ENCODE data around the gene RTN4R. TPM values are rescaled to one million over a fixed set of nuclear protein-coding genes. Genes with fewer than 3 reads are reported as not detected.

Gene RTN4R
- total RNA-seq, 4 donors from 2014 or later, result 9.1 to 15.7 (median 12.9) TPM

- DNase-seq (ENCODE audit: low spot score in 2 of 2), result no peak
- intact Hi-C loops (cut with DNase I; ENCODE audit: low total_unique reads), result no loop called here
- WGBS, 2 donors, result 90 to 94% methylated on average over 14 to 15 of the region's 19 CpGs
- no peak for TF ChIP-seq POLR2A (IDR thresholded peaks at IDR 0.05)
- no peak for TF ChIP-seq CTCF (IDR thresholded peaks at IDR 0.05)
- H3K4me3 ChIP-seq (ENCODE audit: low read depth, poor library complexity, severe bottlenecking), result no peak overlapping the region
Measured at GRCh38 chr22:20246368-20247009, 21.6 kb downstream of the RTN4R start.

- DNase-seq (ENCODE audit: low spot score in 2 of 2), result no peak
Measured at GRCh38 chr22:20245577-20246367, 22.3 kb downstream of the RTN4R start.

GRCh38 chr22:20244691-20245576 is 23.2 kb downstream of the RTN4R start:
- 71 to 77% methylated on average over 13 to 23 of the region's 24 CpGs for WGBS, 2 donors

More at GRCh38 chr22:20245577-20246367, 22.3 kb downstream of the RTN4R start:
- TF ChIP-seq POLR2A (IDR thresholded peaks at IDR 0.05) (no peak), CTCF (IDR thresholded peaks at IDR 0.05) (no peak)
- intact Hi-C loops (cut with DNase I; ENCODE audit: low total_unique reads), result no loop called here
- 92 to 94% methylated on average over 10 to 12 of the region's 14 CpGs for WGBS, 2 donors
- H3K4me3 ChIP-seq (ENCODE audit: low read depth, poor library complexity, severe bottlenecking), result no peak overlapping the region

GRCh38 chr22:20244250-20244648 is 23.9 kb downstream of the RTN4R start:
- H3K4me3 ChIP-seq (ENCODE audit: low read depth, poor library complexity, severe bottlenecking), result no peak overlapping the region
- DNase-seq (ENCODE audit: low spot score in 2 of 2), result no peak
- TF ChIP-seq POLR2A (IDR thresholded peaks at IDR 0.05) (no peak), CTCF (IDR thresholded peaks at IDR 0.05) (no peak)
- intact Hi-C loops (cut with DNase I; ENCODE audit: low total_unique reads), result no loop called here
- WGBS, 2 donors, result 74 to 85% methylated on average over 10 of the region's 10 CpGs

More at GRCh38 chr22:20244691-20245576, 23.2 kb downstream of the RTN4R start:
- intact Hi-C loops (cut with DNase I; ENCODE audit: low total_unique reads), result no loop called here
- H3K4me3 ChIP-seq (ENCODE audit: low read depth, poor library complexity, severe bottlenecking), result no peak overlapping the region
- TF ChIP-seq CTCF (IDR thresholded peaks at IDR 0.05), result no peak
- DNase-seq (ENCODE audit: low spot score in 2 of 2), result no peak

- TF ChIP-seq POLR2A (IDR thresholded peaks at IDR 0.05), result no peak
- no peak for TF ChIP-seq CTCF (IDR thresholded peaks at IDR 0.05)
- DNase-seq (ENCODE audit: low spot score in 2 of 2), result peak in 1 of 2 donors; percentile 32
- intact Hi-C loops (cut with DNase I; ENCODE audit: low total_unique reads), result no loop called here
- no peak overlapping the region for H3K4me3 ChIP-seq (ENCODE audit: low read depth, poor library complexity, severe bottlenecking)
- 31 to 33% methylated on average over 14 to 16 of the region's 16 CpGs for WGBS, 2 donors
Measured at GRCh38 chr22:20243537-20244249, 24.4 kb downstream of the RTN4R start.

Measured in lower leg skin (tissue), 4 donors.